Effector memory CD8-positive, alpha-beta T cell (primary cell): Measurements from ENCODE around the gene IFNGR2.
A peak's percentile ranks its signal among the peaks of the same experiment; 100 is the strongest.

Experiments
- ATAC-seq: fragments of 150-1000 bp; cut with Tn5 transposase; replicated peaks from 2 replicates; pipeline ENCODE4 v1.10.0; 2021; ENCODE audit warnings: mild to moderate bottlenecking, moderate library complexity
- DNase-seq, 3 experiments: peaks; one replicate each; pipeline ENCODE4 v3.0.0; 2021
- H3K27ac Mint-ChIP-seq, 2 donors: one replicate each; pipeline ENCODE4 v1.8.0; 2022; ENCODE audit warnings: mild to moderate bottlenecking in 2 of 2, mixed read lengths in 2 of 2, moderate library complexity in 2 of 2
- H3K27me3 Mint-ChIP-seq, 2 donors: one replicate each; pipeline ENCODE4 v1.8.0; 2022; ENCODE audit warnings: mixed read lengths in 2 of 2
- H3K36me3 Mint-ChIP-seq: one replicate; pipeline ENCODE4 v1.8.0; 2022; ENCODE audit warnings: mild to moderate bottlenecking, moderate library complexity, mixed read lengths; ENCODE audit not compliant: insufficient read depth
- H3K4me1 Mint-ChIP-seq, 2 donors: one replicate each; pipeline ENCODE4 v1.8.0; 2022; ENCODE audit warnings: low read depth in 2 of 2, mixed read lengths in 2 of 2
- H3K4me3 Mint-ChIP-seq, 2 donors: one replicate each; pipeline ENCODE4 v1.8.0; 2022; ENCODE audit warnings: mild to moderate bottlenecking in 2 of 2, mixed read lengths in 2 of 2, moderate library complexity in 2 of 2
- H3K9me3 Mint-ChIP-seq, 2 donors: one replicate each; pipeline ENCODE4 v1.8.0; 2022; ENCODE audit warnings: mixed read lengths in 2 of 2

The IFNGR2 gene

DNA sequence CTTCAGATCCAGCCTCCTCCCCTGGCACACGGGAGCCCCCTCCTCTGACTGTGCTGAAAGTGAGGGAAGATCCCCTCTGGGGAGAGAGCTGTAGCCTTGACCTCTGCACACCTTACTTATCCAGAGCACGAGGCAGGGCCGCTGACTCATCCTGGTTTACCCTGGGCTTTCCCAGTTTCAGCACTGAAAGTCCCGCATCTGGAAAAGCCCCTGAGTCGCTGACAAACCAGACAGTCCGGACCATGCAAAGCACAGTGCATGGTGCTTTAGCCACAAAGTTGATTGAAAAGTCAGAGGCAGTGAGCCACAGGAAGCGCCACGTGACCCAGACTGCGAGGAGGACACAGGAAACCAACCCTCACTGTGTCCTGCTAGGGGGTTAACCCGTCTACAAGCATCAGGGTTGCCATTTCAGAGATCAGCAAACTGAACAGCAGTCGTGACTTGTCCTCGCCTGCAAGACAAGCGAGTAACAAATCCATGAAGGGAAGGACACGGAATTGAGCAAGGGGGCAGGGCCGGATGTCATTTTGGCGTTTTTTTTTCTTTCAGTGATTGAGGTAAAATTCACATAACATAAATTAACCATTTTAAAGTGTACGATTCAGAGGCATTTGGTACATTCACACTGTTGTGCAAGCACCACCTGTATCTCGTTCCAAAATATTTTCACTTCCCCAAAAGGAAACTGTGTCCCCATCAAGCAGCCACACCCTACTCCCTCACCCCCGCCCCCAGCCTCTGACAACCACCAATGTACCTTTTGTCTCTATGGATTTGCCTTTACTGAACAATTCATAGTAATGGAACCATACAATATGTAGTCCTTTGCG, 19.9 kb upstream of the IFNGR2 start:
- Mint-ChIP-seq H3K27ac (peak overlapping the region; percentile 40 to 68), H3K4me3 (peak overlapping the region; percentile 64 to 71), H3K27me3 (peaks cover 22 to 28% of the 10 kb centered on the region in 2 donors), H3K36me3 (peaks cover 21% of the 10 kb centered on the region), H3K9me3 (no peaks in the 10 kb centered on the region), H3K4me1 (peaks cover 46 to 48% of the 10 kb centered on the region in 2 donors)
- ATAC-seq (peak; percentile 66), DNase-seq (peak; percentile 57 to 63 (median 62))

DNA sequence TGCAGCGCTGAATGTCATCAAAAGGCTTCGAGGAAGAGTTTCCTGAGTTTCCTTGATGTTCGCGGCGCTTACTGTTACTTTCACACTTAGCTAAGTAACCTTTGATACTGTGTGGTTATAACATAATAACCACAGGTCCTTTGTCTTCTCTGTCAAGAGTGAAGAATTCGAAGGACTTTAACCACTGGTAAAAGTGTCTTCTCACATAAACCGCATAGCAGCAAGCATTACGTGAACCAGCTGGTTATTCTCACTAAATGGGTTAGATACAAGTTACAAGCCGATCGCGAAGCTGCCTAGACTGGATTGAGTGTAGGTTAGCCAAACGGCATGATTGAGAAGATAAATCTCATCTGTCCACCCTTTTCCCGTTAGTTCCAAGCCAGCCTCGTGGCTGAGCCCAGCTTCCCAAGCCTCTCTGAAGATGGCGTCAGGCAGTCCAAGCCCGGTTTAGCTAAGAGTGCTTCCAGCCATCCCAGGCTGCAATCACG, 18.3 kb upstream of the IFNGR2 start:
- Mint-ChIP-seq H3K9me3 (no peaks in the 10 kb centered on the region), H3K27me3 (peaks cover 29 to 40% of the 10 kb centered on the region in 2 donors), H3K4me3 (peak overlapping the region; percentile 64 to 71), H3K27ac (peak overlapping the region in 1 of 2 donors; percentile 80), H3K36me3 (peaks cover 21% of the 10 kb centered on the region), H3K4me1 (peaks cover 45 to 51% of the 10 kb centered on the region in 2 donors)
- ATAC-seq (peak; percentile 74), DNase-seq (peak; percentile 55 to 56 (median 56))

DNA sequence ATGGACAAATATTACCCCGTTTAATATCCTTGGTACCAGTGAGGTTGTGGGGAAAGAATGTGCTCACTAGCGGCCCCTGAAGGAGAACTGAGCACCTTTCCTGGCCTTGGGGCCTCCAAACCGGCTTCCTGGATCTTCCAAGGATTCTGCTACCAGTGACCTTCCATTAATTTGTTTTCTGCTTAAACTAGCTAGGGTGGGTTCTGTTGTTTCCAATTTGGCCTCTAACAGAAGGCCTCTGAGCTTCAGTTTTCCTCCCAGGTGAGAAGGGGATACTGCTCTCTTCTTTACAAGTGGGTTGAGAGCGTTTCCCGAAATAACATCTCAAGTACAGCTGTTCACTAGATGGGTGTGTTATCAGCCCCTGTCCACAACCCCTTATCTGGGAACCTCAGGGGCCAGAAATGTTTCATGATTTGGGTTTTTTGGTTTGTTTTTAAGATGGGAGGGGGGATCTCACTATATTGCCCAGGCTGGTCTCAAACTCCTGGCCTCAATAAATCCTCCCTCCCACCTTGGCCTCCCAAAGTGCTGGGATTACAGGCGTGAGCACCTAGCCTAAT, 16.9 kb upstream of the IFNGR2 start:
- no peak for ATAC-seq
- peaks cover 43 to 46% of the 10 kb centered on the region in 2 donors for H3K27me3 Mint-ChIP-seq
- H3K36me3 Mint-ChIP-seq: peaks cover 21% of the 10 kb centered on the region
- no peak overlapping the region for H3K27ac Mint-ChIP-seq
- H3K4me3 Mint-ChIP-seq: no peak overlapping the region
- DNase-seq: no peak
- H3K9me3 Mint-ChIP-seq: no peaks in the 10 kb centered on the region
- H3K4me1 Mint-ChIP-seq: peaks cover 33 to 41% of the 10 kb centered on the region in 2 donors

DNA sequence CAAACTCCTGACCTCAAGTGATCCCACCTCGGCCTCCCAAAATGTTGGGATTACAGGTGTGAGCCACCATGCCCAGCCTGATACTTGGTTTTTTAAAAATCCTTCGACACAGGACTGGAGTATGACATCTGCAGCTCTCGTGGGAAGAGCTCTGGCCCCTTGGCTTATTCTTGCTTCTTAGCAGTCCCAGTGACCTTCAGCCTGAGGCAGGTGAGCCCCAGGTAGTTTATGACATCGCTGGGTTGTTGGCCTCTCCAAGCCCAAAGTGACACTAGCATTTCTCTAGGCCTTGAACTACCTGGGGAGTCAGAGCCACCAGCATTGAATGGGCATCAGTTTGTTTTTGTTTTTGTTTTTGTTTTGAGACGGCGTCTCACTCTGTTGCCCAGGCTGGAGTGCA, 15.9 kb upstream of the IFNGR2 start:
- Mint-ChIP-seq H3K4me1 (peaks cover 30 to 36% of the 10 kb centered on the region in 2 donors), H3K9me3 (no peaks in the 10 kb centered on the region), H3K27ac (no peak overlapping the region), H3K4me3 (no peak overlapping the region), H3K36me3 (peaks cover 21% of the 10 kb centered on the region), H3K27me3 (peaks cover 49 to 53% of the 10 kb centered on the region in 2 donors)
- ATAC-seq (no peak), DNase-seq (no peak)

DNA sequence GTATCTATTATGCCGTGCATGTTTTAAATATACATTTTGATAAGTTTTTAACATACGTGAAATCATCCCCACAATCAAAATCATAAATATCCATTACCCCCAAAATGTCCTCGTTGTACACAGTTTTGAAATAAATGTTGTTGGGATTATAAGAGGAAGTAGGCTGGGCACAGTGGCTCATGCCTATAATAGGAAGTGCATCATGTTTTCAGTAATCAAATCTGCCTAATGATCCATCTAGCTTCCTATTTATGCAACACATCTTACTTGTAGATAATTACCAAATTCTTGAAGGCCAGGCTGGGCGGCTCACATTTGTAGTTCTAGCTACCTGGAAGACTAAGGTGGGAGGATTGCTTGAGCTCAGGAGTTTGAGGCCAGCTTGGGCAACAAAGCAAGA, 15.0 kb upstream of the IFNGR2 start:
- ATAC-seq: no peak
- H3K4me3 Mint-ChIP-seq: no peak overlapping the region

DNA sequence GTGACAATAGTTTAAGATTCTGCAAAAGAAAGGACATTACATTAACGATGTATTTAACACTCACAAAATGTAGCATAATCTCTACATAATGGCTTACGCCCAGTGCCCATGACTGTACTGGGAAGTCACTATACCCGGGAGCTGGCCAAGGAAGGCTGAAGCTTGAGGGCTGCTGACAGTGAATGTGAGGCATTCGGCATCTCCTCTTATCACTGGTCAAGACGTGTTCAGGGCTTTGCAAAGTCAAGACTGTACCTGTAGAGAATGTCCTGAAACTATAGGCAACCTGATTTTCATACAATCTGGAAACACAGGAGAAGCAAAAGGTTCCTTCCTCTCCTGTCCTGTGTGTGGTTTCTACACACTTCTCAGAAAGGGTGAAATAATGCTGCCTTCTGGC, 12.7 kb upstream of the IFNGR2 start:
- H3K4me1 Mint-ChIP-seq: peaks cover 4 to 6% of the 10 kb centered on the region in 2 donors
- ATAC-seq (no peak), DNase-seq (no peak)
- no peak overlapping the region for H3K4me3 Mint-ChIP-seq
- H3K36me3 Mint-ChIP-seq: no peaks in the 10 kb centered on the region
- H3K9me3 Mint-ChIP-seq: no peaks in the 10 kb centered on the region
- H3K27me3 Mint-ChIP-seq: peaks cover 64 to 74% of the 10 kb centered on the region in 2 donors
- no peak overlapping the region for H3K27ac Mint-ChIP-seq

More for the DNA sequence above, 15.0 kb upstream of the IFNGR2 start:
- Mint-ChIP-seq H3K27me3 (peaks cover 56 to 62% of the 10 kb centered on the region in 2 donors), H3K27ac (no peak overlapping the region), H3K9me3 (no peaks in the 10 kb centered on the region), H3K4me1 (peaks cover 22 to 28% of the 10 kb centered on the region in 2 donors), H3K36me3 (peaks cover 17% of the 10 kb centered on the region)
- no peak for DNase-seq

DNA sequence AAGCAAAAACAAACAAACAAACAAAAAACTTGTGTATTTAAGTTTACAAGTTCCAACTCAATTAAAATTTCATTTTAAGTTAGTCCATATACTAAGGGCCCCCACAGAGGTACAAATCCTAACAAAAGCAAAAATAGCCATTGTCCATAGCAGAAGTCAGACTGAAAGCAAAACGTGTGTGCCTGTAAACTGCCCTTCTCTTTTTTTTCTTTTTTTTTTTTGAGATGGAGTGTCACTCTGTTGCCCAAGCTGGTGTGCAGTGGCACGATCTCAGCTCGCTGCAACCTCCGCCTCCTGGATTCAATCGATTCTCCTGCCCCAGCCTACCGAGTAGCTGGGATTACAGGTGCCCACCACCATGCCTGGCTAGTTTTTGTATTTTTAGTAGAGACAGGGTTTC, 11.6 kb upstream of the IFNGR2 start:
- Mint-ChIP-seq H3K4me3 (no peak overlapping the region), H3K9me3 (no peaks in the 10 kb centered on the region), H3K27me3 (peaks cover 64 to 80% of the 10 kb centered on the region in 2 donors), H3K27ac (no peak overlapping the region), H3K36me3 (no peaks in the 10 kb centered on the region), H3K4me1 (peaks cover 3% of the 10 kb centered on the region in 2 donors)
- no peak for DNase-seq
- no peak for ATAC-seq

DNA sequence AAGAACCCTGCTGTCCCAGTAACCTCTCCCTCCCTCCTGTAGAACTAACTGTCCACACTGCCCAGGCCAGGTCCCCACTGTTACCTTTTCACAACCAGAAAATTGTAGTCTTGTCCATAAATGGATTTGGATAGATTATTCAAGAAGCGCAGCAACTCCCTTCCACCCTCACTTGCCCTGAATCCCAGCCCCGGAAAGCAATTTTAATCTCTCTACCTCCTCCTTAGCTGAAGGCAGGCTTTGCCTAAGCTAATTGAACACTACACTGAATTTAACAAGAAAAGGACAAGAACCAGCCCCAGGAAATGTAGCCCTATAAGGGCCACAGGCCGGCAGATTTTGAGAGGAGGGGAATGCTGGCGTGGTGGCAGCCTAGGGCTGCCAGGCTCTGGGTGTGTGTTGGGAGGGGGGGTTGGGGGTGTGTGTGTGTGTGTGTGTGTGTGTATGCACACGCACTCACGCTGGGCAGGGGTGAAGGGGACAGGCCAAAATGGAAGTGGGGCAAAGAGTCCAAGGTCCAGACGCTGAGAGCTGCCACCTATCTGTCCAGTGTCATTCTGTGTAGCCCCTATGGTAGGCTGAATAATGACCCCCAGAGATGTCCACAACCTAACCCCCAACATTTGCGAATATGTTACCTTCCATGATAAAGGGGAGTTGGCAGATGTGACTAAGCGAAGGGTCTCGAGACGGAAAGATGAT, 10.8 kb upstream of the IFNGR2 start:
- Mint-ChIP-seq H3K27ac (no peak overlapping the region), H3K4me1 (peaks cover 3% of the 10 kb centered on the region in 2 donors), H3K36me3 (no peaks in the 10 kb centered on the region), H3K27me3 (peaks cover 65 to 83% of the 10 kb centered on the region in 2 donors), H3K9me3 (no peaks in the 10 kb centered on the region), H3K4me3 (no peak overlapping the region)
- ATAC-seq: no peak
- DNase-seq: no peak

DNA sequence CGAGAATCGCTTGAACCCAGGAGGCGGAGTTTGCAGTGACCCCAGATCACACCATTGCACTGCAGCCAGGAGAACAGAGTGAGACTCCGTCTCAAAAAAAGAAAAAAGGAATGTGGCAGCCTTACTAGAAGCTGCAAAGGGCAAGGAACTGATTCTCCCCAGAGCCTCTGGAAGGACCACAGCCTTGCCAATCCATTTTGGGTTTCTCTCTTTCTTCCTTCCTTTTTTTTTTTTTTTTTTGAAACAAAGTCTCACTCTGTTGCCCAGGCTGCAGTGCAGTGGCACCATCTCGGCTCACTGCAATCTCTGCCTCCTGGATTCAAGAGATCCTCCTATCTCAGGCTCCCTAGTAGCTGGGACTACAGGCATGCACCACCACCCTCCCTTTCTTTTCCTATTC, 9.9 kb upstream of the IFNGR2 start:
- Mint-ChIP-seq H3K27me3 (peaks cover 66 to 85% of the 10 kb centered on the region in 2 donors), H3K4me3 (no peak overlapping the region), H3K27ac (no peak overlapping the region), H3K36me3 (no peaks in the 10 kb centered on the region), H3K9me3 (no peaks in the 10 kb centered on the region), H3K4me1 (peaks cover 3 to 5% of the 10 kb centered on the region in 2 donors)
- DNase-seq (no peak), ATAC-seq (no peak)

DNA sequence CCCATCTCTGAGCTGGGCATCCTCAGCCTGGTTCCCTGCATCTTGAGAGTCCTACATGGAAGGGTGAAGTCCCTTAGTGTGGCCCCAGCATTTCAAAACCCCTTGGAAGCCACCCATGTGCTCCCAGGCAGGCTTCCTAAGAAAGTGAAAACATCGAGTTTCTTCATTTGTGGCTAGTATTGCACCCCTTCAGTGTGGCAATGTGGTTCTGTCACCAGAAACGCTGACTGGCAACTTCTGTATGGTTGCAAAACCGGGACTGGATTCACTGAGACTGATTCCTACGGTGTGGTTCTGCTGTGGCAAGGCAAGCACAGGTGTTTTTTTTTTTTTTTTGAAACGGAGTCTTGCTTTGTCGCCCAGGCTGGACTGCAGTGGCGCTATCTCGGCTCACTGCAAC, 9.0 kb upstream of the IFNGR2 start:
- peaks cover 3 to 5% of the 10 kb centered on the region in 2 donors for H3K4me1 Mint-ChIP-seq
- DNase-seq: no peak
- H3K36me3 Mint-ChIP-seq: no peaks in the 10 kb centered on the region
- H3K27me3 Mint-ChIP-seq: peaks cover 68 to 85% of the 10 kb centered on the region in 2 donors
- no peaks in the 10 kb centered on the region for H3K9me3 Mint-ChIP-seq
- no peak overlapping the region for H3K4me3 Mint-ChIP-seq
- H3K27ac Mint-ChIP-seq: no peak overlapping the region
- peak; percentile 26 for ATAC-seq

DNA sequence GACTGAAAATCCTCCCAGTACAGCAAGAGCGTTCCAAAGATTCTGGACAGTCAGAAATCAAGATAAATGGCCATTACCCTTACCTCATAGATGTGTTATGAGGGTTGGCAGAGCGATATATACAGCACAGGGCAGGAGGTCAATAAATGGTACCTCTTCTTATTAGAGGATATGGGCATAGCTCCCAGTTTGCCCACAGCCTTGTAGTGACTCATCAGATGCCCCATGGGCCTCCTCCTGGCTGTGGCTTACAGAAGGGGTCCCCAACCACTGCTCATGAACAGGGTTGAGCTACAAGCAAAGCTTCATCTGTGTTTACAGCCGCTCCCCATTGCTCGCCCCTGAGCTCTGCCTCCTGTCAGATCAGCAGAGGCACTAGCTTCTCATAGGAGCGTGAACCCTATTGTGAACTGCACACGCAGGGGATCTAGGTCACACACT, 7.3 kb upstream of the IFNGR2 start:
- ATAC-seq: no peak
- Mint-ChIP-seq H3K27me3 (peaks cover 56 to 82% of the 10 kb centered on the region in 2 donors), H3K27ac (no peak overlapping the region)

DNA sequence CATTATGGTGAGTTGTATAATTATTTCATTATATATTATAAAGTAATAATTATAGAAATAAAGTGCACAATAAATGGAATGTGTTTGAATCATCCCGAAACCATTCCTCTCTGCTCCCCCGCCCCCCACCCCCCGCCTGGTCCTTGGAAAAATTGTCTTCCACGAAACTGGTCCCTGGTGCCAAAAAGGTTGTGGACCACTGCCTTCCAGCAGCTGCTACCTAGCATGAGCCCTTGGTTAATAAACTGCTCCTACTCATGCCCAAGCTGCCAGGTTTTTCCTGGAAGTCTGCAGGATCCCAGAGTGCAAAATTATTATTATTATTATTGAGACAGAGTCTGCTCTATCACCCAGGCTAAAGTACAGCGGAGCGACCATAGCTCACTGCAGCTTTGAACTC, 6.8 kb upstream of the IFNGR2 start:
- H3K9me3 Mint-ChIP-seq: no peaks in the 10 kb centered on the region
- H3K27me3 Mint-ChIP-seq: peaks cover 57 to 82% of the 10 kb centered on the region in 2 donors
- H3K27ac Mint-ChIP-seq: no peak overlapping the region
- no peak overlapping the region for H3K4me3 Mint-ChIP-seq
- H3K4me1 Mint-ChIP-seq: peaks cover 0 to 7% of the 10 kb centered on the region in 2 donors
- no peaks in the 10 kb centered on the region for H3K36me3 Mint-ChIP-seq
- DNase-seq (no peak), ATAC-seq (no peak)

More for the DNA sequence above, 7.3 kb upstream of the IFNGR2 start:
- H3K4me3 Mint-ChIP-seq: no peak overlapping the region
- H3K9me3 Mint-ChIP-seq: no peaks in the 10 kb centered on the region
- no peak for DNase-seq
- no peaks in the 10 kb centered on the region for H3K36me3 Mint-ChIP-seq
- H3K4me1 Mint-ChIP-seq: peaks cover 0 to 6% of the 10 kb centered on the region in 2 donors

DNA sequence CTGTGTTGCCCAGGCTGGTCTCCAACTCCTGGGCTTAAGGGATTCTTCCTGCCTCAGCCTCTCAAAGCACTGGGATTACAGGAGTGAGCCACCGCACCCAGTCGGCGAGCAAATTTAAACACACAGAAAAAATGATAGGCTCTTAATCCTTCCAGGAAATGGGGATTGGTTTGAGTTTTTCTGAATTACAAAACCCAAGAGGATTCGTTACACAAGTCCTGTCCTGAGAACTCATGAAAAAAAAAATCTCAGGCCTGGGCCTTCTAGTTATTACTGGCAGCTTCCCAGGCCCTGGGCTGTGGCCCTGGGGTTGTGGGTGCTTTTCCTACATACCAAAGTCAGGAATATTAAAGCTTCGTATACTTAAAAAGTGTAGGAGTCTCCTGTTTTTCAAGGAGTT, 6.3 kb upstream of the IFNGR2 start:
- no peak overlapping the region for H3K27ac Mint-ChIP-seq

More for the DNA sequence above, 6.3 kb upstream of the IFNGR2 start:
- Mint-ChIP-seq H3K4me1 (peaks cover 0 to 7% of the 10 kb centered on the region in 2 donors), H3K36me3 (peaks cover 2% of the 10 kb centered on the region), H3K9me3 (no peaks in the 10 kb centered on the region), H3K27me3 (peaks cover 52 to 82% of the 10 kb centered on the region in 2 donors), H3K4me3 (no peak overlapping the region)
- ATAC-seq (no peak), DNase-seq (no peak)
